Astrocyte (in vitro differentiated cells and primary cell): ENCODE results near the gene SCN1A. TPM values are rescaled to one million over a fixed set of nuclear protein-coding genes. Genes with fewer than 3 reads are reported as not detected.

Experiments
- DNase-seq: peaks from one replicate; pipeline ENCODE4 v3.0.0-alpha.2; 2010; ENCODE audit warnings: low read depth
- FAIRE-seq: peaks from 2 replicates; lab custom pipeline; 2011; peaks lifted over from hg19 to GRCh38; lab: Jason Lieb, UNC
- H2AFZ ChIP-seq: 2 replicates; pipeline ENCODE4 v1.6.0; 2012; ENCODE audit warnings: low read depth, low read length, inconsistent platforms
- H3K27ac ChIP-seq: 2 replicates; pipeline ENCODE4 v1.5.1; 2011; ENCODE audit warnings: low read depth, low read length, inconsistent platforms
- H3K27me3 ChIP-seq: 2 replicates; pipeline ENCODE4 v1.6.0; 2011; ENCODE audit warnings: low read length, inconsistent platforms; ENCODE audit not compliant: insufficient read depth
- H3K36me3 ChIP-seq: 2 replicates; pipeline ENCODE4 v1.5.1; 2011; ENCODE audit warnings: low read length, inconsistent platforms; ENCODE audit not compliant: insufficient read depth
- H3K4me1 ChIP-seq: 2 replicates; pipeline ENCODE4 v1.5.1; 2011; ENCODE audit warnings: low read length, inconsistent platforms; ENCODE audit not compliant: insufficient read depth
- H3K4me2 ChIP-seq: 2 replicates; pipeline ENCODE4 v1.6.0; 2012; ENCODE audit warnings: low read length, inconsistent platforms
- H3K4me3 ChIP-seq: 2 replicates; pipeline ENCODE4 v1.5.1; 2011; ENCODE audit warnings: low read depth, mild to moderate bottlenecking, low read length, inconsistent platforms; ENCODE audit not compliant: insufficient read depth
- H3K79me2 ChIP-seq: 2 replicates; pipeline ENCODE4 v1.6.0; 2012; ENCODE audit warnings: mild to moderate bottlenecking, low read length, inconsistent platforms; ENCODE audit not compliant: insufficient read depth
- H3K9ac ChIP-seq: 2 replicates; pipeline ENCODE4 v1.6.0; 2012; ENCODE audit warnings: mild to moderate bottlenecking, low read length, inconsistent platforms
- H3K9me3 ChIP-seq: 2 replicates; pipeline ENCODE4 v1.5.1; 2012; ENCODE audit warnings: low read depth, mild to moderate bottlenecking, low read length, inconsistent platforms; ENCODE audit not compliant: insufficient read depth
- H4K20me1 ChIP-seq: 2 replicates; pipeline ENCODE4 v1.6.0; 2012; ENCODE audit warnings: low read length, inconsistent platforms; ENCODE audit not compliant: insufficient read depth
- H3K27ac Mint-ChIP-seq: one replicate; pipeline ENCODE4 v1.8.0; 2021; ENCODE audit warnings: mild to moderate bottlenecking, mixed read lengths; ENCODE audit not compliant: unreplicated experiment
- H3K27me3 Mint-ChIP-seq: one replicate; pipeline ENCODE4 v1.8.0; 2021; ENCODE audit warnings: low read depth, mixed read lengths; ENCODE audit not compliant: unreplicated experiment
- H3K36me3 Mint-ChIP-seq: one replicate; pipeline ENCODE4 v1.8.0; 2021; ENCODE audit warnings: low read depth, mixed read lengths; ENCODE audit not compliant: unreplicated experiment
- H3K4me1 Mint-ChIP-seq: one replicate; pipeline ENCODE4 v1.8.0; 2021; ENCODE audit warnings: low read depth, mixed read lengths; ENCODE audit not compliant: unreplicated experiment
- H3K4me3 Mint-ChIP-seq: one replicate; pipeline ENCODE4 v1.8.0; 2021; ENCODE audit warnings: mild to moderate bottlenecking, moderate library complexity, mixed read lengths; ENCODE audit not compliant: unreplicated experiment
- H3K9me3 Mint-ChIP-seq: one replicate; pipeline ENCODE4 v1.8.0; 2021; ENCODE audit warnings: mild to moderate bottlenecking, mixed read lengths; ENCODE audit not compliant: unreplicated experiment
- EZH2 ChIP-seq: IDR thresholded peaks from 2 replicates; pipeline ENCODE4 v1.6.1; 2012; ENCODE audit warnings: mild to moderate bottlenecking, low read length, inconsistent platforms; ENCODE audit not compliant: insufficient read depth
- total RNA-seq: library from RNA; stranded (reverse); gene quantifications from 2 replicates; pipeline ENCODE4 v1.2.1, GENCODE V29; 2021
- TF ChIP-seq, protein P1 (sequence below): IDR thresholded peaks from 2 replicates; pipeline ENCODE4 v1.5.1; 2011; ENCODE audit warnings: low read depth, mild to moderate bottlenecking, inconsistent platforms, low read length, moderate library complexity; ENCODE audit not compliant: insufficient read depth

SCN1A gene
- total RNA-seq, 1 donor from 2014 or later: not detected

DNA sequence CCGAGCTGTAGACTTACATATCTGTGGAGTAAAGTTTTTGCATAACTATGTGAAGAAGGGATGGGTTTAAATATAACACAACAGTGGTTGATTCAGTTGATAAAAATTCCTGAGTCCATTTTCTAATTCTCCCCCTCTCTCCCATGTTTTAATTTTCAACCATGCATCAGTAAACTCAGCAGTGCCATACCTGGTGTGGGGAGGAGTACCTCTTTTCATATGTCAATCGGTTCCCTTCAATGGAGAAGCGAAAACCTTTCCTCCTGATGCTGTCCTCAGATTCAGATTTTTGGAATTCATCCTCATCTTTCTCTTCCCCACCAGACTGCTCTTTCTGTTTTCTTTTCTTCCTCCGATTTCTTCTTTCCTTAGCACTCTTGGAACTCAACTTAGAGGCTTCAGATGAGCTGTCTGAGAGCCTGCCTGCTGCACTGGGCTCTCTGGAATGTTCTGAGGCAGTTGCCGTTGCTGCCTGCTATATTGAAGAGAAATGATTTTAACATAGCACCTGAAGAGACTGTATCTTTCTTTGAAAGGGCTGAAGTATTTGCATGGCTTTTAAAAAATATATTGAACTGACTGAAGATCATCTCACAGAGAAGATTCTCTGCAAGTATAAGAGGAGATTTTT, 82.9 kb downstream of the SCN1A start:
- H3K27ac Mint-ChIP-seq: no peak overlapping the region
- H3K9me3 ChIP-seq: no peaks in the 10 kb centered on the region
- no peak overlapping the region for H3K9ac ChIP-seq
- H3K36me3 Mint-ChIP-seq: no peaks in the 10 kb centered on the region
- H3K4me1 Mint-ChIP-seq: peaks cover 3% of the 10 kb centered on the region
- H3K4me2 ChIP-seq: no peak overlapping the region
- no peaks in the 10 kb centered on the region for H4K20me1 ChIP-seq
- H3K36me3 ChIP-seq: no peaks in the 10 kb centered on the region
- FAIRE-seq: no peak
- no peaks in the 10 kb centered on the region for H3K27me3 ChIP-seq
- no peaks in the 10 kb centered on the region for H3K9me3 Mint-ChIP-seq
- no peak overlapping the region for H3K4me3 Mint-ChIP-seq
- H3K27ac ChIP-seq: no peak overlapping the region
- no peak overlapping the region for H3K4me3 ChIP-seq
- TF ChIP-seq, protein P1, sequence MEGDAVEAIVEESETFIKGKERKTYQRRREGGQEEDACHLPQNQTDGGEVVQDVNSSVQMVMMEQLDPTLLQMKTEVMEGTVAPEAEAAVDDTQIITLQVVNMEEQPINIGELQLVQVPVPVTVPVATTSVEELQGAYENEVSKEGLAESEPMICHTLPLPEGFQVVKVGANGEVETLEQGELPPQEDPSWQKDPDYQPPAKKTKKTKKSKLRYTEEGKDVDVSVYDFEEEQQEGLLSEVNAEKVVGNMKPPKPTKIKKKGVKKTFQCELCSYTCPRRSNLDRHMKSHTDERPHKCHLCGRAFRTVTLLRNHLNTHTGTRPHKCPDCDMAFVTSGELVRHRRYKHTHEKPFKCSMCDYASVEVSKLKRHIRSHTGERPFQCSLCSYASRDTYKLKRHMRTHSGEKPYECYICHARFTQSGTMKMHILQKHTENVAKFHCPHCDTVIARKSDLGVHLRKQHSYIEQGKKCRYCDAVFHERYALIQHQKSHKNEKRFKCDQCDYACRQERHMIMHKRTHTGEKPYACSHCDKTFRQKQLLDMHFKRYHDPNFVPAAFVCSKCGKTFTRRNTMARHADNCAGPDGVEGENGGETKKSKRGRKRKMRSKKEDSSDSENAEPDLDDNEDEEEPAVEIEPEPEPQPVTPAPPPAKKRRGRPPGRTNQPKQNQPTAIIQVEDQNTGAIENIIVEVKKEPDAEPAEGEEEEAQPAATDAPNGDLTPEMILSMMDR: no peak
- TF ChIP-seq EZH2: no peak
- H3K27me3 Mint-ChIP-seq: no peaks in the 10 kb centered on the region
- H3K4me1 ChIP-seq: no peaks in the 10 kb centered on the region
- H2AFZ ChIP-seq: no peak overlapping the region
- no peaks in the 10 kb centered on the region for H3K79me2 ChIP-seq
- DNase-seq: no peak

DNA sequence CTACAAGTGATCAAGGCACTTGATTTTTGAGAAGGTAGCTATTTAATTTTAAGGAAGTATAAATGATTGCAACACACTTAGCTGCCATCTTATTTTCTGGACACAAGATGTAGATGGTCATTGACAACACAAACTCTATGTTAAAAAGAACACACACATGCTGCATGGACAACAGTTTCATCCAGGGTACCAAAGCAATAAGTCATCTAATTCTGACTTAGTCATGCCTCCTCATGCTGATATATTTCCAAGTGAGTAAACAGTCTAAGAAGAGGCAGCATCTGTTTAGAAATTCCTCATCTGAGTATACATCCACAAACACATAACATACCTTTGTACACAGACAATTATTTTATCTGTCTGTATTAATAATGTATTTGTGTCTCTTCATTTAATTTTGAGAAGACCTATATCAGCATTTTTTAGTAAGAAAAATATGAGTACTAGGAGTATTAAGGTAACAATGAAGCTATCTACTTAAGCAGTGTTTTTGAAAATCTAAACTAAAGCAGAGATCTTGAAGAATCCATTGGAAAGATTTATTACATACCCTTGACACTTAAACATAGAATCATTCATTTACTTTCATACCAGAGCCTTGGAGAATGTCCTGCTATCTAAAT, 84.9 kb downstream of the SCN1A start:
- H3K27me3 Mint-ChIP-seq: no peaks in the 10 kb centered on the region
- FAIRE-seq (no peak), DNase-seq (no peak)
- no peaks in the 10 kb centered on the region for H3K9me3 Mint-ChIP-seq
- no peak overlapping the region for H3K4me3 Mint-ChIP-seq
- no peak overlapping the region for H3K27ac ChIP-seq
- no peaks in the 10 kb centered on the region for H3K36me3 ChIP-seq
- H3K4me1 Mint-ChIP-seq: peaks cover 3% of the 10 kb centered on the region
- no peak overlapping the region for H3K4me2 ChIP-seq
- H2AFZ ChIP-seq: no peak overlapping the region
- no peaks in the 10 kb centered on the region for H3K36me3 Mint-ChIP-seq
- no peak overlapping the region for H3K4me3 ChIP-seq
- no peaks in the 10 kb centered on the region for H3K27me3 ChIP-seq
- H3K79me2 ChIP-seq: no peaks in the 10 kb centered on the region
- H3K27ac Mint-ChIP-seq: no peak overlapping the region
- H3K9me3 ChIP-seq: no peaks in the 10 kb centered on the region
- H3K9ac ChIP-seq: no peak overlapping the region
- no peaks in the 10 kb centered on the region for H4K20me1 ChIP-seq
- H3K4me1 ChIP-seq: no peaks in the 10 kb centered on the region
- TF ChIP-seq, protein P1: no peak

DNA sequence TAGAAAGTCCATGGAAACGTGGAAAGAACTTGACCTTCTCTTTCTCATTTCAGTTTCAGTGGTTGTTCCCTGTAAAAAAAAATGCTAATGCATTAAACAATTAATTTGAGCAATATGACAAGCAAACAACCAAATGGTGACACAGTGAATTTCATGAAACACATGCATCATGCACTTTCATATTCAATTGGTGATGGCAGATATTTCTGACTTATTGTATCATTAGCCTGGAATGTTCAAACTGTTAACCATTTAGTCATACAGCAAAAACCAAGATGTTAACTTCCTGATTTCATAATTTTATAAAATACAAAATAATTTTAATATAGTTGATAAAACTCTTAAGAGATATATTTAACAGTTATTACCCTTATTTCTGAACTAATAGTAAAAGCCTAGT, 85.5 kb downstream of the SCN1A start:
- TF ChIP-seq EZH2: no peak
- TF ChIP-seq, protein P1: no peak
- H3K9me3 Mint-ChIP-seq: no peaks in the 10 kb centered on the region
- no peak overlapping the region for H3K27ac ChIP-seq

More for the DNA sequence above, 85.5 kb downstream of the SCN1A start:
- FAIRE-seq (no peak), DNase-seq (peak; percentile 4)
- no peak overlapping the region for H3K4me3 Mint-ChIP-seq
- Histone ChIP-seq H4K20me1 (no peaks in the 10 kb centered on the region), H3K4me2 (no peak overlapping the region), H3K9me3 (no peaks in the 10 kb centered on the region), H2AFZ (no peak overlapping the region), H3K4me3 (no peak overlapping the region), H3K4me1 (no peaks in the 10 kb centered on the region), H3K9ac (no peak overlapping the region), H3K79me2 (no peaks in the 10 kb centered on the region), H3K36me3 (no peaks in the 10 kb centered on the region), H3K27me3 (no peaks in the 10 kb centered on the region)
- H3K4me1 Mint-ChIP-seq: peaks cover 3% of the 10 kb centered on the region
- H3K27me3 Mint-ChIP-seq: no peaks in the 10 kb centered on the region
- H3K27ac Mint-ChIP-seq: no peak overlapping the region
- no peaks in the 10 kb centered on the region for H3K36me3 Mint-ChIP-seq
